Transverse colon (tissue), 4 donors: ENCODE results near the gene SMIM9. TPM values are rescaled to one million over a fixed set of nuclear protein-coding genes. Genes with fewer than 3 reads are reported as not detected.

ENCODE experiments used
- DNase-seq: peaks from one replicate; pipeline ENCODE4 v3.0.0-alpha.2; 2019
- H3K27ac ChIP-seq, 4 donors: fragments of 200-600 bp; sonication (generic); 2 replicates each; pipeline ENCODE4 v1.5.1; 2016 to 2018; ENCODE audit warnings: inconsistent platforms in 4 of 4
- H3K27me3 ChIP-seq: fragments of 200-600 bp; sonication (generic); 2 replicates; pipeline ENCODE4 v1.5.1; 2017; ENCODE audit warnings: inconsistent platforms
- H3K36me3 ChIP-seq, 4 donors: fragments of 200-600 bp; sonication (generic); 2 replicates each; pipeline ENCODE4 v1.5.1; 2017 to 2019; ENCODE audit warnings: inconsistent platforms in 4 of 4
- H3K4me1 ChIP-seq, 4 donors: fragments of 200-600 bp; sonication (generic); 2 replicates each; pipeline ENCODE4 v1.5.1; 2017 to 2020; ENCODE audit warnings: inconsistent platforms in 4 of 4
- H3K4me3 ChIP-seq, 4 donors: fragments of 200-600 bp; sonication (generic); 1 replicate in 1 of 4; 2 replicates in 3 of 4; pipeline versions ENCODE4 v1.5.1 to v1.6.1; 2017 to 2019; ENCODE audit warnings: inconsistent platforms in 4 of 4
- H3K9me3 ChIP-seq, 2 donors: fragments of 200-600 bp; sonication (generic); 2 replicates each; pipeline ENCODE4 v1.5.1; 2017 to 2019; ENCODE audit warnings: inconsistent platforms in 2 of 2
- EP300 ChIP-seq: sonication (generic); formaldehyde crosslinking; IDR thresholded peaks from one replicate; pipeline ENCODE4 v1.6.1; 2017; ENCODE audit warnings: antibody characterized with exemption, low read depth
- POLR2A ChIP-seq: fragments of 450-650 bp; IDR thresholded peaks from one replicate; pipeline ENCODE4 v1.6.1; 2016; ENCODE audit warnings: antibody characterized with exemption, mild to moderate bottlenecking, moderate library complexity
- POLR2AphosphoS5 ChIP-seq, 3 donors: sonication (generic); formaldehyde crosslinking; IDR thresholded peaks; one replicate each; pipeline ENCODE4 v1.6.1; 2016; ENCODE audit warnings: antibody characterized with exemption in 3 of 3
- WGBS, 2 donors: methylation state at CpG; one replicate each; pipeline ENCODE4 v1.1.5; 2018; ENCODE audit warnings: low coverage in 1 of 2; 5-methylcytosine and 5-hydroxymethylcytosine counted together
- in situ Hi-C, 4 donors: fragments of 200-750 bp; cut with MboI; loops; one replicate each; pipeline versions ENCODE4 v1.15.0 to v1.15.1; 2017; ENCODE audit warnings: low sequenced_read_pairs in 3 of 4, low pct_ligation_motif_present in 1 of 4, low pct_unique_long_range_greater_than_20kb in 1 of 4
- intact Hi-C: fragments of 100-400 bp; cut with DNase I; formaldehyde crosslinking; loops from one replicate; pipeline ENCODE4 v1.15.1; 2023; ENCODE audit warnings: low total_unique reads
- total RNA-seq, 4 donors: library from RNA; depleted of rRNA; stranded (reverse); fragments of >200 nt; gene quantifications; one replicate each; pipeline ENCODE4 v1.1.0, GENCODE V29; 2016
- TF ChIP-seq, protein P1 (sequence below), 5 experiments: fragments of 200-600 bp in 3 of 5; fragments of 450-650 bp in 2 of 5; sonication (generic) in 3 of 5; IDR thresholded peaks; 1 replicate in 2 of 5; 2 replicates in 3 of 5; pipeline ENCODE4 v1.5.1; 2016 to 2017; ENCODE audit warnings: antibody characterized with exemption in 5 of 5, inconsistent platforms in 3 of 5, mild to moderate bottlenecking in 2 of 5, moderate library complexity in 1 of 5

SMIM9 gene
- total RNA-seq, 4 donors from 2014 or later = not detected

DNA sequence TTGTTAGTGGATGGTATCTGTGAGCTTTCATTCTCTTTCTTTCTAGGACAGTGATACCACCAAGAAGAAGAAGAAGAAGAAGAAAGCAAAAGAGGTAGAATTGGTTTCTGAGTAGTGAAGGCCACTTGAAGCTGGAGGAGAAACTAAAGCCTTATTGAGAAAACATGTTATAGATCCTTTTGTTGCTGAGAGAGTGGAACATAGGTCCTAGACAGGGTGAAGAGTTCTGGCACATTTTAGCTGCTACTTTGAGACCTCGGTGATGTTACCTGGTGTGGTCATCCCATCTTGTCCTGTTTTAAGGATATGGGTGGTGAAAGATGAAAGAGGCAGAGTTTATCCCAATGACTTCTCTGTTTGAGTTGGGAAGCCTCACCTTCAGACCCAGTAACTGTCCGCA is 57.7 kb downstream of the SMIM9 start:
- H3K4me1 ChIP-seq = no peaks in the 10 kb centered on the region
- peaks cover 0 to 4% (median 2%) of the 10 kb centered on the region in 4 donors for H3K36me3 ChIP-seq
- DNase-seq = no peak
- intact Hi-C loops (no loop called here), in situ Hi-C loops (no loop called here)
- no peak overlapping the region for H3K27ac ChIP-seq
- WGBS, 2 donors = 85% methylated on average over 2 of the region's 2 CpGs; no CpG with 5 or more reads in 1 of the 2 donors
- H3K27me3 ChIP-seq = no peaks in the 10 kb centered on the region
- TF ChIP-seq POLR2A = no peak
- no peak for TF ChIP-seq POLR2AphosphoS5 (IDR thresholded peaks at IDR 0.05)
- no peak for TF ChIP-seq EP300
- TF ChIP-seq, protein P1, sequence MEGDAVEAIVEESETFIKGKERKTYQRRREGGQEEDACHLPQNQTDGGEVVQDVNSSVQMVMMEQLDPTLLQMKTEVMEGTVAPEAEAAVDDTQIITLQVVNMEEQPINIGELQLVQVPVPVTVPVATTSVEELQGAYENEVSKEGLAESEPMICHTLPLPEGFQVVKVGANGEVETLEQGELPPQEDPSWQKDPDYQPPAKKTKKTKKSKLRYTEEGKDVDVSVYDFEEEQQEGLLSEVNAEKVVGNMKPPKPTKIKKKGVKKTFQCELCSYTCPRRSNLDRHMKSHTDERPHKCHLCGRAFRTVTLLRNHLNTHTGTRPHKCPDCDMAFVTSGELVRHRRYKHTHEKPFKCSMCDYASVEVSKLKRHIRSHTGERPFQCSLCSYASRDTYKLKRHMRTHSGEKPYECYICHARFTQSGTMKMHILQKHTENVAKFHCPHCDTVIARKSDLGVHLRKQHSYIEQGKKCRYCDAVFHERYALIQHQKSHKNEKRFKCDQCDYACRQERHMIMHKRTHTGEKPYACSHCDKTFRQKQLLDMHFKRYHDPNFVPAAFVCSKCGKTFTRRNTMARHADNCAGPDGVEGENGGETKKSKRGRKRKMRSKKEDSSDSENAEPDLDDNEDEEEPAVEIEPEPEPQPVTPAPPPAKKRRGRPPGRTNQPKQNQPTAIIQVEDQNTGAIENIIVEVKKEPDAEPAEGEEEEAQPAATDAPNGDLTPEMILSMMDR (IDR thresholded peaks at IDR 0.05) = no peak
- H3K9me3 ChIP-seq = no peaks in the 10 kb centered on the region
- H3K4me3 ChIP-seq = no peak overlapping the region

DNA sequence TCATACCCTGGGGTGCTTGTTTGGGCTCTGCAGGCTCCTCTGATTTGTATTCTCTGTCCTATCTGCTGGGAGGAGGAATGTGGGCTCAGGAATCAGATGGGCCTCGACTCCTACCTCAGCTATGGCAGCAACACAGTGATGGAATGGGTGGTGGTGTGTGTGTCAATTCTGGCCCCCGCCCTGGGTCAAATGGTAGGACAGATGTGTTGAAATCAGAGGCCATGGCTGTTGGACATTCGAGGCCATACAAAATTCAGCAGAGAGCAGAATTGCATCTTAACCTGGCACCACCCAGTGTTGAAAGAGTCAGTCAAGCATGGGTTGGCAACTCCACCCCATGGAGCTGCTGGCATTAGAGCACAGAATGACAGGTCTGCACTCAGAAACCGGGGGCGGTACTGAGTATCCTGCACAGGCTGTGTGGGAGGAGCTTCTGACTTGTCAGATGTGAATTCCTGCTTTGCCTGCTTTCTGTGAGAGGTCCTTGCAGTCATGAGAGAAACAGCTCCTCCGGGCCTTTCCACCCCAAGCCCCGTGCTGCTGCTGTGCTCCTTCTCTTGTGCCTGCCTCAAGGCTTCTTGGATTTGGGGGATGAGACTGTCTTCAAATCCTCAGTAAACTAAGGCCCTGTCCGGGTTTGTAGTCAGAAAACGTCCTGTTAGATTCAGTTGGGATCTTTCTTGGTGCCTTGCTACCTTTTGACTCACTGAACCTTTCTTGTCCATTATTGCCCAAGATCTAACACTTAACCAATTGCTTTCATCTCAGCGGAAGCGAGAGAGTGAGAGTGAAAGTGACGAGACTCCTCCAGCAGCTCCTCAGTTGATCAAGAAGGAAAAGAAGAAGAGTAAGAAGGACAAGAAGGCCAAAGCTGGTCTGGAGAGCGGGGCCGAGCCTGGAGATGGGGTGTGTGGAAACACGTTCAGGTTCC is 58.8 kb downstream of the SMIM9 start:
- DNase-seq = no peak
- Histone ChIP-seq H3K27ac (no peak overlapping the region), H3K4me3 (no peak overlapping the region), H3K9me3 (no peaks in the 10 kb centered on the region), H3K4me1 (no peaks in the 10 kb centered on the region), H3K27me3 (no peaks in the 10 kb centered on the region), H3K36me3 (peaks cover 0 to 4% (median 2%) of the 10 kb centered on the region in 4 donors)
- TF ChIP-seq EP300 (no peak), POLR2A (no peak), POLR2AphosphoS5 (IDR thresholded peaks at IDR 0.05) (no peak)
- TF ChIP-seq, protein P1 (IDR thresholded peaks at IDR 0.05) = no peak
- 80 to 86% methylated on average over 3 to 15 of the region's 15 CpGs for WGBS, 2 donors
- intact Hi-C loops = no loop called here
- in situ Hi-C loops = no loop called here

DNA sequence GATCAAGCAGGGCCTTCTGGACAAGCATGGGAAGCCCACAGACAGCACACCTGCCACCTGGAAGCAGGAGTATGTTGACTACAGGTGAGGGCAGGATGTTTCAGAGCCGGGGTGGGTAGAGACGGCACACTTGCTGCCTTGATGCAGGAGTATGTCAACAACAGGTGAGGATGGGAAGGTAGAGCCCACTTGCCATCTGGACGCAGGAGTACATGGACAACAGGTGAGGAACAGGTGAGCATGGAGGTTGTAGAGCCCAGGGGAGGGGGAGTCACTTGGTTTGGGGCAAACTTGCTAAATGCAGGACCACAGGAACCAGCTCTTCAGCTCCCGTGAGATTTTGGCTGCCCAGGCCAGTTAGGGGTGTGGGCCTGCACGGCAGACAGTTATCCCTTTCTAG is 59.8 kb downstream of the SMIM9 start:
- Histone ChIP-seq H3K27me3 (no peaks in the 10 kb centered on the region), H3K27ac (no peak overlapping the region), H3K36me3 (peaks cover 0 to 4% (median 2%) of the 10 kb centered on the region in 4 donors), H3K4me3 (no peak overlapping the region), H3K9me3 (no peaks in the 10 kb centered on the region), H3K4me1 (no peaks in the 10 kb centered on the region)
- TF ChIP-seq, protein P1 (IDR thresholded peaks at IDR 0.05) = no peak
- TF ChIP-seq EP300 (no peak), POLR2AphosphoS5 (IDR thresholded peaks at IDR 0.05) (no peak), POLR2A (no peak)
- DNase-seq = no peak
- WGBS, 2 donors = 75% methylated on average over 5 of the region's 5 CpGs; no CpG with 5 or more reads in 1 of the 2 donors
- intact Hi-C loops (no loop called here), in situ Hi-C loops (no loop called here)

Other genes with a start within 250 kb of the SMIM9 start
- not detected for gene CTAG1A, start 249.5 kb downstream of the SMIM9 start, total RNA-seq
- not detected for gene CTAG1B, start 215.4 kb downstream of the SMIM9 start, total RNA-seq
- gene CTAG2, start 181.1 kb downstream of the SMIM9 start, total RNA-seq = not detected
- gene GAB3, start 83.6 kb downstream of the SMIM9 start, total RNA-seq = 1 to 10 TPM in 3 of 4 donors, under 1 TPM in 1; 0.37 to 4.4 (median 3.0) TPM
- gene DKC1, start 71.8 kb downstream of the SMIM9 start, total RNA-seq = 100 to 1,000 TPM in 1 of 4 donors, 10 to 100 TPM in 3; 12.7 to 134 (median 24.9) TPM
- gene MPP1, start 29.2 kb downstream of the SMIM9 start, total RNA-seq = 10 to 100 TPM; 28.7 to 44.1 (median 32.8) TPM
- 10 to 100 TPM in 2 of 4 donors, 1 to 10 TPM in 1, not detected in 1; 1.8 to 18.1 (median 10.0) TPM for gene F8A1, start 51.7 kb upstream of the SMIM9 start, total RNA-seq
- 1 to 10 TPM; 1.2 to 4.5 (median 4.0) TPM for gene F8, start 188.1 kb upstream of the SMIM9 start, total RNA-seq
- 10 to 100 TPM in 3 of 4 donors, 1 to 10 TPM in 1; 7.8 to 42.9 (median 32.9) TPM for gene FUNDC2, start 192.2 kb upstream of the SMIM9 start, total RNA-seq
- gene CMC4, start 236.5 kb upstream of the SMIM9 start, total RNA-seq = 10 to 100 TPM in 1 of 4 donors, 1 to 10 TPM in 2, not detected in 1; 1.4 to 11.7 (median 9.1) TPM
- gene MTCP1, start 236.5 kb upstream of the SMIM9 start, total RNA-seq = 10 to 100 TPM in 1 of 4 donors, 1 to 10 TPM in 3; 1.6 to 12.9 (median 7.1) TPM
- gene BRCC3, start 236.8 kb upstream of the SMIM9 start, total RNA-seq = 10 to 100 TPM; 17.3 to 34.2 (median 19.1) TPM